ENCODE measurements around the gene ZNF496.

DNA sequence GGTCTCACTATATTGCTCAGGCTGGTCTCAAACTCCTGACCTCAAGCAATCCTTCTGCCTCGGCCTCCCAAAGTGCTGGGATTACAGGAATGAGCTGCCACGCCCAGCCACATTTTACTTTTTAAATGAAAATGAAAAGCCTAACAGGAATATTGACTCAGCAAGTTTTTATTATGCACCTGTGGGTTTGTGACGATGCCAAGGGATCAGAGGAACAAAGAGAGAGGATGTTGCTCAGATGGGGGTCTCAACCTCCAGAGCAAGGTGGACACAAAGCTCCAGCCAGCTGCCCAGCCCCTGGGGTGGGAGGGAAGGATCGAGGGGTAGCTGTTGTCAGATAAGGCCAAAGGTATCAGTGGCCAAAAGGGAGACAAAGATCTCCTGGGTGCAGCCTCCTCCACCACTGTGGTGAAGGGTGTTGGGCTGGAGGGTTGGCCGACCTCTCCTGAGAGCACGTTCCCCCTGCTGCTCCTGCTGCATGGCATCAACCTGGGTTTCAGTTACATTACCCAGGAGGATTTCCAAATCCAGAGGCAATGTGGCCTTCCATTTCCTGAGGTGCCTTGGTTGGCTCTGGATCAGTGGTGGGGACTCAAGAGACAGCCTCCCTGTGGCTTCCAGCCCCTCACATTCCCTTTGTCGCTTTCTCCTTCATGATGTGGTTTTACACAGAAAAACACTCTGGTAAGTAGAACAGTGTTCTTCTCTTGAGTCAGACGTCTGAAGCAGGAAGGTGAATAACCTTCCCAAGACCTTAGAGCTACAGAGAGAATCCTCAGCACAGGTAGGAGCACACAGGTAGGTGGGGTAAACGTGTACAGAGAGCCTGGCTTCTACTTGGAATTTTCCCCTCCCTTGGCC is 34.2 kb downstream of the ZNF496 start:
- TF ChIP-seq, protein P1, sequence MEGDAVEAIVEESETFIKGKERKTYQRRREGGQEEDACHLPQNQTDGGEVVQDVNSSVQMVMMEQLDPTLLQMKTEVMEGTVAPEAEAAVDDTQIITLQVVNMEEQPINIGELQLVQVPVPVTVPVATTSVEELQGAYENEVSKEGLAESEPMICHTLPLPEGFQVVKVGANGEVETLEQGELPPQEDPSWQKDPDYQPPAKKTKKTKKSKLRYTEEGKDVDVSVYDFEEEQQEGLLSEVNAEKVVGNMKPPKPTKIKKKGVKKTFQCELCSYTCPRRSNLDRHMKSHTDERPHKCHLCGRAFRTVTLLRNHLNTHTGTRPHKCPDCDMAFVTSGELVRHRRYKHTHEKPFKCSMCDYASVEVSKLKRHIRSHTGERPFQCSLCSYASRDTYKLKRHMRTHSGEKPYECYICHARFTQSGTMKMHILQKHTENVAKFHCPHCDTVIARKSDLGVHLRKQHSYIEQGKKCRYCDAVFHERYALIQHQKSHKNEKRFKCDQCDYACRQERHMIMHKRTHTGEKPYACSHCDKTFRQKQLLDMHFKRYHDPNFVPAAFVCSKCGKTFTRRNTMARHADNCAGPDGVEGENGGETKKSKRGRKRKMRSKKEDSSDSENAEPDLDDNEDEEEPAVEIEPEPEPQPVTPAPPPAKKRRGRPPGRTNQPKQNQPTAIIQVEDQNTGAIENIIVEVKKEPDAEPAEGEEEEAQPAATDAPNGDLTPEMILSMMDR (IDR thresholded peaks at IDR 0.05) = no peak
- TF ChIP-seq POLR2A (IDR thresholded peaks at IDR 0.05) = no peak
